ENCODE measurements around the gene DIS3L2.

- TF ChIP-seq POLR2A (IDR thresholded peaks at IDR 0.05; ENCODE audit: low read depth) (no peak), CTCF (IDR thresholded peaks at IDR 0.05) (no peak)
Observed at GRCh38 chr2:232113821-232114220, 152.3 kb downstream of the DIS3L2 start.

All from esophagus muscularis mucosa (tissue), 3 donors.